C4-2B (cell line): ENCODE measurements around the gene DOCK3.

ENCODE experiments used
- H3K27ac ChIP-seq: fragments of 450-650 bp; 2 replicates; pipeline ENCODE4 v1.5.1; 2017
- ZFX ChIP-seq: fragments of 450-650 bp; IDR thresholded peaks from 2 replicates; pipeline ENCODE4 v1.6.1; 2017
- TF ChIP-seq, protein P1 (sequence below): fragments of 450-650 bp; conservative IDR thresholded peaks from 2 replicates; pipeline ENCODE4 v1.5.1; 2017; ENCODE audit warnings: mild to moderate bottlenecking

Gene DOCK3, protein sequence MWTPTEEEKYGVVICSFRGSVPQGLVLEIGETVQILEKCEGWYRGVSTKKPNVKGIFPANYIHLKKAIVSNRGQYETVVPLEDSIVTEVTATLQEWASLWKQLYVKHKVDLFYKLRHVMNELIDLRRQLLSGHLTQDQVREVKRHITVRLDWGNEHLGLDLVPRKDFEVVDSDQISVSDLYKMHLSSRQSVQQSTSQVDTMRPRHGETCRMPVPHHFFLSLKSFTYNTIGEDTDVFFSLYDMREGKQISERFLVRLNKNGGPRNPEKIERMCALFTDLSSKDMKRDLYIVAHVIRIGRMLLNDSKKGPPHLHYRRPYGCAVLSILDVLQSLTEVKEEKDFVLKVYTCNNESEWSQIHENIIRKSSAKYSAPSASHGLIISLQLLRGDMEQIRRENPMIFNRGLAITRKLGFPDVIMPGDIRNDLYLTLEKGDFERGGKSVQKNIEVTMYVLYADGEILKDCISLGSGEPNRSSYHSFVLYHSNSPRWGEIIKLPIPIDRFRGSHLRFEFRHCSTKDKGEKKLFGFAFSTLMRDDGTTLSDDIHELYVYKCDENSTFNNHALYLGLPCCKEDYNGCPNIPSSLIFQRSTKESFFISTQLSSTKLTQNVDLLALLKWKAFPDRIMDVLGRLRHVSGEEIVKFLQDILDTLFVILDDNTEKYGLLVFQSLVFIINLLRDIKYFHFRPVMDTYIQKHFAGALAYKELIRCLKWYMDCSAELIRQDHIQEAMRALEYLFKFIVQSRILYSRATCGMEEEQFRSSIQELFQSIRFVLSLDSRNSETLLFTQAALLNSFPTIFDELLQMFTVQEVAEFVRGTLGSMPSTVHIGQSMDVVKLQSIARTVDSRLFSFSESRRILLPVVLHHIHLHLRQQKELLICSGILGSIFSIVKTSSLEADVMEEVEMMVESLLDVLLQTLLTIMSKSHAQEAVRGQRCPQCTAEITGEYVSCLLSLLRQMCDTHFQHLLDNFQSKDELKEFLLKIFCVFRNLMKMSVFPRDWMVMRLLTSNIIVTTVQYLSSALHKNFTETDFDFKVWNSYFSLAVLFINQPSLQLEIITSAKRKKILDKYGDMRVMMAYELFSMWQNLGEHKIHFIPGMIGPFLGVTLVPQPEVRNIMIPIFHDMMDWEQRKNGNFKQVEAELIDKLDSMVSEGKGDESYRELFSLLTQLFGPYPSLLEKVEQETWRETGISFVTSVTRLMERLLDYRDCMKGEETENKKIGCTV (N-terminal part only)

DNA sequence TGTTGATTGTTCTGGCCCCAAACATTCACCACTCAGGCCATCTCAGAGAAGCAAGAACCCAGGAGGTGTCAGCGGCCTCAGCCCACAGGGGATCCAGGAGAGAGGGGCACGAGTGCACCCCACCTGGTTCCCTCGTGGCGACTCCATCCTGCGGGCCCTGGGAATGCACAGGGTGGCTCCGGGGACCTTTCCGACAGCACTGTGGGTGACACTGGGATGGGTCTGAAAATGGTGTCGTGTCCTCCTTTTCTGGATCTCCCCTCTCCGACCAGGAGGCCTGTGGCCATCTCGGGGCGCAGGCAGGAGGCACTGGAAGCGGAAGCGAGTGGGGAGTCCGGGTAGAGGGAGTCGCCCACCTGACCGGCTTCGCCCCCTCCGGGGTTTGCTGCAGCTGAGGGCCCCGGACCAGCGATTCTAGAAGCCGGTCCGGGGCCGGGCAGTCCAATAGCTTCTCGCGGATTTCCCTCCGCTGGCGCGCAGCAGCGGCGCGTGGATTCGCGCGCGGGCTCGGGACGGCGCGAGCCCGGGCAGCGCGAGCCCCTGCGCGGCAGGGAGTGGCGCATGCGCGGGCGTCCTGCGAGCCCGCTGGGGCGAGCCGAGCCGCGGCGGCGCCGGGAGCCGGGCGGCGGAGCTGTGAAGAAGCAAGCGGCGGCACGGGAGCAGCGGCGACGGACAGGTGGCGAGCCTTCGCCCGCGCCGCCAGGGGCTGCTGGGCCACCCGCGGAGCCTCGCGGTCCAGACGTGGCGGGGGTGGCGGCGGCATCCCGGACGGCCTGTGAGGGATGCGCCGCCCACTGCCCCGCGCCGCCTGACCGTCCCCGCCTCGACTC, at the start of gene DOCK3:
DOCK3 (plus strand) TSS at position 579 of the 830 bp plus-strand sequence. CDS start 337 bp downstream, outside the sequence.
- no peak within 1 kb of the TSS; the same call in 1 of the 2 replicates for H3K27ac ChIP-seq
- TF ChIP-seq ZFX: no peak
- TF ChIP-seq, protein P1, sequence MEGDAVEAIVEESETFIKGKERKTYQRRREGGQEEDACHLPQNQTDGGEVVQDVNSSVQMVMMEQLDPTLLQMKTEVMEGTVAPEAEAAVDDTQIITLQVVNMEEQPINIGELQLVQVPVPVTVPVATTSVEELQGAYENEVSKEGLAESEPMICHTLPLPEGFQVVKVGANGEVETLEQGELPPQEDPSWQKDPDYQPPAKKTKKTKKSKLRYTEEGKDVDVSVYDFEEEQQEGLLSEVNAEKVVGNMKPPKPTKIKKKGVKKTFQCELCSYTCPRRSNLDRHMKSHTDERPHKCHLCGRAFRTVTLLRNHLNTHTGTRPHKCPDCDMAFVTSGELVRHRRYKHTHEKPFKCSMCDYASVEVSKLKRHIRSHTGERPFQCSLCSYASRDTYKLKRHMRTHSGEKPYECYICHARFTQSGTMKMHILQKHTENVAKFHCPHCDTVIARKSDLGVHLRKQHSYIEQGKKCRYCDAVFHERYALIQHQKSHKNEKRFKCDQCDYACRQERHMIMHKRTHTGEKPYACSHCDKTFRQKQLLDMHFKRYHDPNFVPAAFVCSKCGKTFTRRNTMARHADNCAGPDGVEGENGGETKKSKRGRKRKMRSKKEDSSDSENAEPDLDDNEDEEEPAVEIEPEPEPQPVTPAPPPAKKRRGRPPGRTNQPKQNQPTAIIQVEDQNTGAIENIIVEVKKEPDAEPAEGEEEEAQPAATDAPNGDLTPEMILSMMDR: no peak

DNA sequence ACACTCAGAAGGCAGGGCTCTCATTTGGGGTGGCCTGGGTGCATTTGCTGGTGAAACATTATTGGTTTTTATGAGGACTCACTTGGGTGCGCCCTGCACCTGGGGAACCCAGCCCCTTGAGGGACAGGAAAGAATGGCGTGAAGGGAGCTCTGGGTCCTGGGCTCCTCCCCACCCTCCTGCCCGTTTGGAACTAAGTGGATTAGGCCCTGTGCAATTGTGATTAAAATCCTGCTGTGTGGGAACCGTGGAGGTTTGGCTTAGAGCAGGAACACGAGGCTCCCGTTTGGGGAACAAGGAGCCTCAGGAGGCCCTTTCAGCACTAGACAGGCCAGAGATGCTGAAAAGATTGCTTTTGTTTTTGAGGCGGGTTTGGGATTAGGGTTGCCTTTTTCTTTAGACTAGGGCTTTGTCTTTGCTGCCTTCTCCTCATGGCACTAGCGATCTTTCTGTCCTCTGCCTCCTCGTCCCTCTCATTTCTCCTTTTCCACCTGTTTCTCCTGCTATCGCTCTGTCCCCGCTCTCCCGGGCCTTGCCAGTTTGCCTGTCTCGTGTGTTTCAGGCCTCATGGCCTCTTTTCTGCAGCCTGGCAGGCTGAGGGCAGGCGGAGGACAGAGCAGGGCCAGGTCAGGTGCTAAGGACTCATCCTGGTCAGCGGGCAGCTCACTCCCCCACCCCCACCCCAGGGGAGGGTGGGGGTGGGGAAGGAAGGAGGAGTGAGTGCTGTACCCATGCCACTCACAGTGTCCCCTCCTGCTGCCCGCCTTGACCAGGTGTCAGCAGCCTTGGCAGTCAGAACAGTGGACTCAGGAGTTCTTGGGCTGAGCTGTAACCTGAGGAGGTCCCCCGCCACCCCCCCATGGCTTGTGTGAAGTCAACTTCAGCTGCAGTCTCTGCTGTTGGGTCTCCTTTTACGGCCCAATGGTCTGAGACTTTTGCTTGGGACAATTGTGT, 49.2 kb upstream of the DOCK3 start:
- no peak for TF ChIP-seq ZFX
- TF ChIP-seq, protein P1: no peak
- H3K27ac ChIP-seq: no peak overlapping the region

DNA sequence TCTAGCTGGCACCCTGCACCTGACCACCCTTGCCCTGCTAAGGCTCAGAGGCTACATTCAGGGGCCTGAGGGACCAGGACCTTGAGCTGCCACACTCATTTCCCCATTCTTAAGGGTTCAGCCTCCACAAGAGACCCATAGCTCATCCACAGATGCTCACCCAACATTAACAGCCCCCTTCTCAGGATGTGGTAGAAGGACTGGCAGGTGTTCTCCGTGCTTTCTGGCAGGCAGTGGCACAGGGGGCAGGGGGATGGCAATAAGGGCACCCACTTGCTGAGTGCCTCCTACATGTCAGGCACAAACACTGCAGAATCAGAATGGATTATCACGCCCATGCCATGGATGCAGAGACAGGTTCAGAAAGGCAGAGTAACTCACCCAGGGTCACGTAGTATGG, 48.3 kb upstream of the DOCK3 start:
- no peak overlapping the region for H3K27ac ChIP-seq
- TF ChIP-seq, protein P1: no peak
- TF ChIP-seq ZFX: no peak

DNA sequence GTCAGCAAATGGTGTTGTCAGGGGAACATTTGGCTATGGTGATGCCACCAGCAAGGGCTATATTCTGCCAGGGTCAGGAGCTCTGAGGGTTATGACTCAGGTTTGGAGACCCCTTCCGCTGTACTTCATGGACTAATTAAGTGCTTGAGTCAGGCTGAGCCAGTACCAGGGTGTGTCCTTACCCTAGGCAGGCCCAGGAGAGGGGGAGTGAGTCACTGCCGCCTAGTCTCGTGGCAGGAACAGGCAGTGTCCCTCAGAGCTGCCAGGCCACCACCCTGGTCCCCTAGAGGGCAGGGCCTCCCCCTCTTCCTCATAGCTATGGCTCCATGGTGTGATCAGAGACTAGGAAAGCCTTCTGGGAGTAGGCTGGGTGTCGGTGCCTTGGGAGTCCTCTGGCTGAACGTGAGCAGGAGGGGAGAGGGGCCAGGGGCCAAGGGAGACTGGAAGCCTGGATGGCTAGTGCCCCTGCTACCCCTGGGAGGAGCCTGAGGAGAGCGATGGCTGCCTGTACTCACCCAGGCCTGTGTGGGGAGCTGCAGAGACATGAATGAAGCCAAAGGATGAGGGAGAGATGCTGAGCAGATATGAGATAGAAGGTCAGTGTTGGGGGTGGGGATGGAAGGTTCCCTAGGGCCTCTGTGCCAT, 47.2 kb upstream of the DOCK3 start:
- TF ChIP-seq, protein P1: no peak
- TF ChIP-seq ZFX: no peak
- no peak overlapping the region for H3K27ac ChIP-seq

DNA sequence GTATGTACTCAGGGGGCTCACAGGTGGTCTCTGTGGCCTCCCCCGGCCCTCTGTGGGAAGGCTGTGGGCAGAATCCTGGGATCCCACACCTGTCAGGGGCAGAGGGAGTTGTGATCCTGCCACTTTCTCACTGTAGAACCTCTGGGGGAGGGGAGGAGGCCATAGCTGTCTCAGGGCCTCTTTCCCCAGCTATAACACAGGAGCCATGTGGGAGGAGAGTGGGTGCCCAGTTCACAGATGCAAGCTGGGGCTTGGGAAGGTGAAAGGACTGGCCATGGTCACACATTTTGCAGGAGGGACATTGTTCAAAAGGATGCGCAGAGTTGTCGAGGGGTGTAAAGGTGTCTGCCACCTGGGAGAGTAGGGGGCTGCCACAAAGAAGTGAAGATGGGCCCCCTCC, 46.1 kb upstream of the DOCK3 start:
- H3K27ac ChIP-seq: no peak overlapping the region
- TF ChIP-seq ZFX: no peak
- TF ChIP-seq, protein P1: no peak
